K562 (cell line): ENCODE data around the gene EEF2. TPM values are rescaled to one million over a fixed set of nuclear protein-coding genes. Genes with fewer than 3 reads are reported as not detected.
A peak's percentile ranks its signal among the peaks of the same experiment; 100 is the strongest.

Source experiments
- ELF4 ChIP-seq: fragments of 450-650 bp; formaldehyde crosslinking; IDR thresholded peaks from 2 replicates; pipeline ENCODE4 v1.4.0; 2022; ENCODE audit warnings: missing genetic modification characterization
- HNRNPUL1 ChIP-seq: fragments of 200-400 bp; formaldehyde crosslinking; IDR thresholded peaks from 2 replicates; pipeline ENCODE4 v1.6.1; 2017; ENCODE audit warnings: low read length
- KDM1A ChIP-seq, 2 experiments: fragments of 450-650 bp; IDR thresholded peaks; 2 replicates each; pipeline ENCODE4 v1.6.1; 2016; ENCODE audit warnings: mild to moderate bottlenecking in 2 of 2
- NEUROD1 ChIP-seq: fragments of 150-350 bp; IDR thresholded peaks from 2 replicates; pipeline ENCODE4 v1.6.1; 2014; ENCODE audit warnings: borderline replicate concordance, low read length, low read depth; ENCODE audit not compliant: partially characterized antibody
- NR2C1 ChIP-seq, 2 experiments: fragments of 450-650 bp; IDR thresholded peaks; 2 replicates each; pipeline ENCODE4 v1.6.1; 2017; ENCODE audit warnings: mild to moderate bottlenecking in 2 of 2, antibody characterized with exemption in 1 of 2, inconsistent platforms in 1 of 2, missing compliant biosample characterization in 1 of 2, missing genetic modification characterization in 1 of 2
- POU5F1 ChIP-seq: fragments of 150-350 bp; IDR thresholded peaks from 2 replicates; pipeline ENCODE4 v1.6.1; 2014; ENCODE audit warnings: borderline replicate concordance, low read length, low read depth, mild to moderate bottlenecking; ENCODE audit not compliant: partially characterized antibody
- RUNX1 ChIP-seq: sonication (generic); IDR thresholded peaks from 2 replicates; pipeline ENCODE4 v1.6.1; 2016; ENCODE audit warnings: antibody characterized with exemption, low read depth
- SRSF7 ChIP-seq: fragments of 200-400 bp; formaldehyde crosslinking; optimal IDR thresholded peaks from 2 replicates; pipeline ENCODE3; 2017; ENCODE audit warnings: mild to moderate bottlenecking, low read depth, low read length
- YBX1 ChIP-seq: fragments of 450-650 bp; IDR thresholded peaks from 2 replicates; pipeline ENCODE4 v1.7.1; 2016; ENCODE audit warnings: mild to moderate bottlenecking
- ZC3H11A ChIP-seq: IDR thresholded peaks from 2 replicates; pipeline ENCODE4 v1.6.1; 2012; ENCODE audit warnings: low read depth, low read length, improper control_type of control experiment
- ZC3H4 ChIP-seq: sonication (generic); formaldehyde crosslinking; IDR thresholded peaks from 2 replicates; pipeline ENCODE4 v1.9.0; 2021; ENCODE audit warnings: missing genetic modification reagents, borderline replicate concordance
- ZFP36 ChIP-seq: fragments of 150-350 bp; IDR thresholded peaks from 2 replicates; pipeline ENCODE4 v1.6.1; 2018; ENCODE audit warnings: low read length, low read depth; ENCODE audit not compliant: partially characterized antibody
- ZNF134 ChIP-seq: fragments of 250-450 bp; sonication (Bioruptor Pico); conservative IDR thresholded peaks from 2 replicates; pipeline ENCODE4 v1.4.0; 2020
- ZNF436 ChIP-seq: fragments of 250-450, 450-650 bp; sonication (Bioruptor Pico); formaldehyde crosslinking; IDR thresholded peaks from 2 replicates; pipeline ENCODE4 v1.7.0; 2020; ENCODE audit warnings: mild to moderate bottlenecking
- polyA plus RNA-seq, 8 experiments: library from polyadenylated mRNA; depleted of rRNA in 4 of 8; stranded (reverse) in 5 of 8; unstranded in 3 of 8; fragments of >200 nt; fragmentation: Nextera tagmentation in 2 of 8; fragmentation: Illumina TruSeq in 1 of 8; extraction: Ambion mirVana in 2 of 8; extraction: Trizol in 1 of 8; gene quantifications; 2 replicates each; pipeline versions ENCODE4 v1.2.1 to v1.2.3, GENCODE V29; 2011 to 2014; ENCODE audit warnings: inconsistent platforms in 1 of 8, missing spikeins in 1 of 8
- total RNA-seq, 7 experiments: library from RNA; depleted of rRNA in 6 of 7; stranded (reverse); fragments of >200 nt in 6 of 7; fragmentation: Illumina TruSeq in 2 of 7; extraction: Trizol in 2 of 7; gene quantifications; 2 replicates each; pipeline versions ENCODE4 v1.2.1 to v1.2.3, GENCODE V29; 2011 to 2021; ENCODE audit warnings: low replicate concordance in 1 of 7
- TF ChIP-seq, protein P1 (sequence below): fragments of 450-650 bp; IDR thresholded peaks from 2 replicates; pipeline ENCODE4 v1.6.1; 2016; ENCODE audit warnings: missing biosample characterization, missing genetic modification characterization
- TF ChIP-seq, protein P2 (sequence below): sonication (generic); formaldehyde crosslinking; IDR thresholded peaks from 2 replicates; pipeline ENCODE4 v1.8.1; 2023; ENCODE audit warnings: mild to moderate bottlenecking, missing genetic modification reagents

The EEF2 gene
- total and polyA plus RNA-seq, 9 of the 15 experiments (the other 6 are each of a cell fraction or from before 2014, with no cell fraction given), result 372 to 3,003 (median 1,453) TPM

DNA sequence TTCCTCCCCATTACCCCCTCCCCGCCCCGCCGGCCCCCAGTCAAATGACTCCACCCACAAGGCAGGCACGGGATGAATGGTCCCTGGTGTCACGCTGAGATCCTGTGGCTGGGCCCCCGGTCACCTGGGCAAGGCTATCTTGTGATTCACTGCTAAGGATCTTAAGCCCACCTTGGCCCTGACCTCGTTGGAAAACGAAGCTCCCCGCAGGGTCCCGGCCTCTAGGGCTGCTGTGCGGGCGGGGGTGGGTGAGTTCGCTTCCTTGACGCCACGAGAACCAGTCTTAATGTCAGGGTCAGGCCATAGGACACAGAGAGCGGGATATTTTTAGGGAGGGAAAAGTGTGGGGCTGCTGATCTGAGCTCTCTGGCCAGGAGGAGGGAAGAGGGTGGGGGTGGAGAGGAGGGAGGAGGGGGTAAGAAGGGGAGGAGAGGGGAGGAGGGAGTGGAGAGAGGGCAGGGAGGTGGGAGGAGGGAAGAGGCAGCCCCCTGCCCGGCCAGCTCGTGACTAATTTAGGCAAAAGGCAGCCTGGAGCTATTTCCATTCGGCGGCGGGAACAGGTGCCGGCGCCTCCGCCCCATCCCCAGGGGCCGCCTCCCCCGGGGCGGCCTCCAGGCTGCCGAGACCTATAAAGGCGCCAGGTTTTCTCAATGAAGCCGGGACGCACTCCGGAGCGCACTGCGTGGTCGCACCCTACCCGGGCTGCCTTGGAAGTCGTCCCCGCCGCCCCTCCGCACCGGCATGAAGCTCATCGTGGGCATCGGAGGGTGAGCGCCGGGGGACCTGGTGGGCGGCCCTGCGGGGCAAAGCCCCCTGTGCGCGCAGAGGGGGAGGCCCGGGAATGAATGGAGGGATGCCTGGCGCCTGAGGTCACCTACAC is 52.1 kb downstream of the EEF2 start, which contains the start of gene NMRK2 (continued):
- TF ChIP-seq, protein P1, sequence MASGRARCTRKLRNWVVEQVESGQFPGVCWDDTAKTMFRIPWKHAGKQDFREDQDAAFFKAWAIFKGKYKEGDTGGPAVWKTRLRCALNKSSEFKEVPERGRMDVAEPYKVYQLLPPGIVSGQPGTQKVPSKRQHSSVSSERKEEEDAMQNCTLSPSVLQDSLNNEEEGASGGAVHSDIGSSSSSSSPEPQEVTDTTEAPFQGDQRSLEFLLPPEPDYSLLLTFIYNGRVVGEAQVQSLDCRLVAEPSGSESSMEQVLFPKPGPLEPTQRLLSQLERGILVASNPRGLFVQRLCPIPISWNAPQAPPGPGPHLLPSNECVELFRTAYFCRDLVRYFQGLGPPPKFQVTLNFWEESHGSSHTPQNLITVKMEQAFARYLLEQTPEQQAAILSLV (tag), result no peak
- TF ChIP-seq SRSF7 (no peak), ZNF134 (no peak), KDM1A (IDR thresholded peaks at IDR 0.05) (no peak), RUNX1 (no peak), NR2C1 (IDR thresholded peaks at IDR 0.05) (no peak), NR2C1 (tag; IDR thresholded peaks at IDR 0.05) (no peak), ZFP36 (peak; percentile 85), NEUROD1 (no peak), ELF4 (CRISPR knock-in tag) (no peak), ZC3H4 (CRISPR knock-in tag) (no peak), YBX1 (no peak), ZC3H11A (no peak), HNRNPUL1 (no peak), POU5F1 (no peak), ZNF436 (CRISPR knock-in tag) (0 out of 2 replicates have a peak, but pooled peaks have one; percentile 10)
- TF ChIP-seq, protein P2, sequence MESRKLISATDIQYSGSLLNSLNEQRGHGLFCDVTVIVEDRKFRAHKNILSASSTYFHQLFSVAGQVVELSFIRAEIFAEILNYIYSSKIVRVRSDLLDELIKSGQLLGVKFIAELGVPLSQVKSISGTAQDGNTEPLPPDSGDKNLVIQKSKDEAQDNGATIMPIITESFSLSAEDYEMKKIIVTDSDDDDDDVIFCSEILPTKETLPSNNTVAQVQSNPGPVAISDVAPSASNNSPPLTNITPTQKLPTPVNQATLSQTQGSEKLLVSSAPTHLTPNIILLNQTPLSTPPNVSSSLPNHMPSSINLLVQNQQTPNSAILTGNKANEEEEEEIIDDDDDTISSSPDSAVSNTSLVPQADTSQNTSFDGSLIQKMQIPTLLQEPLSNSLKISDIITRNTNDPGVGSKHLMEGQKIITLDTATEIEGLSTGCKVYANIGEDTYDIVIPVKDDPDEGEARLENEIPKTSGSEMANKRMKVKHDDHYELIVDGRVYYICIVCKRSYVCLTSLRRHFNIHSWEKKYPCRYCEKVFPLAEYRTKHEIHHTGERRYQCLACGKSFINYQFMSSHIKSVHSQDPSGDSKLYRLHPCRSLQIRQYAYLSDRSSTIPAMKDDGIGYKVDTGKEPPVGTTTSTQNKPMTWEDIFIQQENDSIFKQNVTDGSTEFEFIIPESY (CRISPR knock-in tag), result peak; percentile 39; the same call in 1 of the 2 replicates
